Urinary bladder (tissue), 4 donors: ENCODE measurements around the gene PLCL2. TPM values are rescaled to one million over a fixed set of nuclear protein-coding genes. Genes with fewer than 3 reads are reported as not detected.

Experiments
- DNase-seq: peaks from one replicate; pipeline ENCODE4 v3.0.0-alpha.2; 2015; ENCODE audit errors: extremely low spot score
- H3K27ac ChIP-seq: one replicate; pipeline ENCODE4 v1.5.1; 2013; ENCODE audit warnings: low read depth, mild to moderate bottlenecking, moderate library complexity
- H3K36me3 ChIP-seq: one replicate; pipeline ENCODE4 v1.6.1; 2013; ENCODE audit warnings: mild to moderate bottlenecking, moderate library complexity; ENCODE audit not compliant: insufficient read depth
- H3K4me1 ChIP-seq: one replicate; pipeline ENCODE4 v1.6.1; 2013; ENCODE audit warnings: mild to moderate bottlenecking, moderate library complexity; ENCODE audit not compliant: insufficient read depth
- H3K4me3 ChIP-seq: one replicate; pipeline ENCODE4 v1.5.1; 2013; ENCODE audit warnings: low read depth, low read length
- WGBS: extraction: QIAGEN DNeasy Blood & Tissue Kit; methylation state at CpG from one replicate; pipeline ENCODE4 v1.1.7; 2013; 5-methylcytosine and 5-hydroxymethylcytosine counted together
- polyA plus RNA-seq: library from polyadenylated mRNA; stranded (reverse); fragments of 200-250 nt; gene quantifications from one replicate; pipeline ENCODE4 v1.2.3, GENCODE V29; 2013
- total RNA-seq: library from RNA; depleted of rRNA; stranded (reverse); fragments of >200 nt; gene quantifications from one replicate; pipeline ENCODE4 v1.2.3, GENCODE V29; 2014
- donor health status: healthy with polysubstance abuse.
- donor health status: healthy.

PLCL2 gene
- total and polyA plus RNA-seq, 2 donors: 2.7 to 23.0 TPM

- Histone ChIP-seq H3K4me3 (no peak overlapping the region), H3K27ac (no peak overlapping the region), H3K4me1 (no peaks in the 10 kb centered on the region), H3K36me3 (no peaks in the 10 kb centered on the region)
- WGBS: 86% methylated on average over 3 of the region's 3 CpGs
- DNase-seq: no peak
Observed at GRCh38 chr3:16875876-16876550, 8.7 kb upstream of the PLCL2 start.

GRCh38 chr3:16877505-16877904 is 7.2 kb upstream of the PLCL2 start:
- 82% methylated on average over 2 of the region's 2 CpGs for WGBS
- no peaks in the 10 kb centered on the region for H3K36me3 ChIP-seq
- H3K4me3 ChIP-seq: no peak overlapping the region
- H3K27ac ChIP-seq: no peak overlapping the region
- no peaks in the 10 kb centered on the region for H3K4me1 ChIP-seq
- DNase-seq: no peak

- no peak for DNase-seq
- WGBS: 90% methylated on average over 1 of the region's 1 CpG
- H3K4me1 ChIP-seq: no peaks in the 10 kb centered on the region
- no peaks in the 10 kb centered on the region for H3K36me3 ChIP-seq
- H3K4me3 ChIP-seq: no peak overlapping the region
- no peak overlapping the region for H3K27ac ChIP-seq
Observed at GRCh38 chr3:16877911-16878310, 6.8 kb upstream of the PLCL2 start.

- WGBS: 77% methylated on average over 6 of the region's 6 CpGs
- no peaks in the 10 kb centered on the region for H3K36me3 ChIP-seq
- H3K4me3 ChIP-seq: no peak overlapping the region
- DNase-seq: no peak
- no peaks in the 10 kb centered on the region for H3K4me1 ChIP-seq
- no peak overlapping the region for H3K27ac ChIP-seq
Observed at GRCh38 chr3:16881896-16882630, 2.7 kb upstream of the PLCL2 start.

- no peaks in the 10 kb centered on the region for H3K36me3 ChIP-seq
- no peak for DNase-seq
- no peak overlapping the region for H3K4me3 ChIP-seq
- 84% methylated on average over 23 of the region's 23 CpGs for WGBS
- no peaks in the 10 kb centered on the region for H3K4me1 ChIP-seq
- H3K27ac ChIP-seq: no peak overlapping the region
Observed at GRCh38 chr3:16883057-16883722, 1.6 kb upstream of the PLCL2 start.

GRCh38 chr3:16883723-16884083 is 1.1 kb upstream of the PLCL2 start:
- 78% methylated on average over 16 of the region's 16 CpGs for WGBS
- Histone ChIP-seq H3K4me3 (peak overlapping the region; percentile 95), H3K27ac (no peak overlapping the region), H3K36me3 (no peaks in the 10 kb centered on the region), H3K4me1 (no peaks in the 10 kb centered on the region)
- DNase-seq: no peak

- H3K27ac ChIP-seq: peak overlapping the region; percentile 80
- H3K36me3 ChIP-seq: no peaks in the 10 kb centered on the region
- WGBS: 5% methylated on average over 81 of the region's 81 CpGs
- no peaks in the 10 kb centered on the region for H3K4me1 ChIP-seq
- no peak for DNase-seq
- H3K4me3 ChIP-seq: peak overlapping the region; percentile 95
Observed at GRCh38 chr3:16884084-16884747, 539 bp upstream of the PLCL2 start.

GRCh38 chr3:16885593-16886302 is 993 bp downstream of the PLCL2 start:
- Histone ChIP-seq H3K4me3 (peak overlapping the region; percentile 95), H3K27ac (peak overlapping the region; percentile 80), H3K36me3 (no peaks in the 10 kb centered on the region), H3K4me1 (no peaks in the 10 kb centered on the region)
- 54% methylated on average over 15 of the region's 15 CpGs for WGBS
- no peak for DNase-seq

- no peak for DNase-seq
- H3K4me1 ChIP-seq: no peaks in the 10 kb centered on the region
- H3K4me3 ChIP-seq: peak overlapping the region; percentile 95
- no peaks in the 10 kb centered on the region for H3K36me3 ChIP-seq
- H3K27ac ChIP-seq: no peak overlapping the region
- whole genome bisulfite sequencing: 73% methylated on average over 3 of the region's 3 CpGs
Observed at GRCh38 chr3:16886303-16886683, 1.5 kb downstream of the PLCL2 start.

GRCh38 chr3:16887130-16887529 is 2.4 kb downstream of the PLCL2 start:
- Histone ChIP-seq H3K4me3 (no peak overlapping the region), H3K27ac (no peak overlapping the region), H3K36me3 (no peaks in the 10 kb centered on the region), H3K4me1 (no peaks in the 10 kb centered on the region)
- WGBS: 92% methylated on average over 1 of the region's 1 CpG
- DNase-seq: no peak

- Histone ChIP-seq H3K27ac (no peak overlapping the region), H3K4me3 (no peak overlapping the region), H3K4me1 (no peaks in the 10 kb centered on the region), H3K36me3 (no peaks in the 10 kb centered on the region)
- WGBS: 71% methylated on average over 3 of the region's 3 CpGs
- DNase-seq: no peak
Observed at GRCh38 chr3:16888356-16888755, 3.6 kb downstream of the PLCL2 start.

- no peak for DNase-seq
- WGBS: 81% methylated on average over 9 of the region's 9 CpGs
- Histone ChIP-seq H3K36me3 (no peaks in the 10 kb centered on the region), H3K27ac (no peak overlapping the region), H3K4me1 (no peaks in the 10 kb centered on the region), H3K4me3 (no peak overlapping the region)
Observed at GRCh38 chr3:16888785-16889607, 4.2 kb downstream of the PLCL2 start.
